COLO829 (cell line): Measurements from ENCODE around the gene AOPEP.

Experiments used
- DNase-seq: peaks from one replicate; pipeline ENCODE4 v3.0.0; 2012; ENCODE audit warnings: low spot score

Gene AOPEP

GRCh38 chr9:94993821-94994165, 267.3 kb downstream of the AOPEP start:
- no peak for DNase-seq

- DNase-seq: no peak
Measured at GRCh38 chr9:94995048-94995693, 268.7 kb downstream of the AOPEP start.

DNA sequence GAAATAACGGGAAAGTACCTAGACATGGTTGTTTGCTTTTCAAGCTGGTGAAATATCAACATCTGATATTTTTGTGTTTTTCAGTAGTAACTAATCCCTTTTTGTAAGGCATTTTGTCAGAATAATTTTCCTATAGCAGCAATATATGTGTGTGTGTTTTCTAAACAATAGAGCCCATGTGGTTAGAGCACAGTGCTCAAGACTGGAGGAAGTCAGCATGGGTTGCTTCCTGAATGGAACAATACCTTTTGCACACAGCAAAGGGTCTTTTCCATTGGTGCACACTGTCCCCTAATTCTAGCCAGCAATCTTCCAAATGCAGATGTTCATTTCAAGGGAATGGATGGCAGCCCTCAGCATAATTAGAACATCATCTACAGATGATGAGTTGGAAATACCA, 270.1 kb downstream of the AOPEP start:
- no peak for DNase-seq

DNA sequence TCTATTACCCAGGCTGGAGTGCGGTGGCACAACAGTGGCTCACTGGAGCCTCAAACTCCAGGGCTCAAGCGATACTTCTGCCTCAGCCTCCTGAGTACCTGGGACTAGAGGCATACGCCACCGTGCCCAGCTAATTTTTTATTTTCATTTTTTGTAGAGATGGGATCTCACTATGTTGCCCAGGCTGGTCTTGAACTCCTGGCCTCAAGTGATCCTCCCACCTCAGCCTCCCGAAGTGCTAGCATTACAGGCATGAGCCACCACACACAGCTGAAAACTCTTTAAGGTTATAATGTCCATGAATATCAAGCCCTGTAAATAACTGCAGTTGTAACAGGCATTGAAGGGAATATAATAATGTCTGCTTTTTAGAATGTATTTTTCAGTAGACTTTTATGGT, 271.2 kb downstream of the AOPEP start:
- DNase-seq: no peak

DNA sequence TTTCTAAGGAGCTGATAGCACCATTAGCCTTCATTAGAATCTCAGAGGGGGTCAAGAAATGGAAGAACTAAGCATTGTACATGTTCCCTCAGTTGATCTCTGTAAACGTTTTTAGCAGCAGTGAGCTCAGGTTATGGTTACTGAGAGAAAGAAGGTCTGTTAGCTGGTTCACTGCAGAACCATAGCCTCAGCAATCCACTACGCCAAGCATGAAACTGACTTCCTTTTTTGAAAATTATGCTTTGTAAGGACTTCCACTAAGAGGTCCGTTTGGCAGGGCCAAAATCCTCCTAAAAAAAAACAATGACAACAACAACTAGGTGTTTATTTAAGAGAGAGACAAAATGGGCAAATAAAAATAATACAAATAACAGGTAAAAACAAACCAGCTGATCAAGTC, 273.3 kb downstream of the AOPEP start:
- no peak for DNase-seq

DNA sequence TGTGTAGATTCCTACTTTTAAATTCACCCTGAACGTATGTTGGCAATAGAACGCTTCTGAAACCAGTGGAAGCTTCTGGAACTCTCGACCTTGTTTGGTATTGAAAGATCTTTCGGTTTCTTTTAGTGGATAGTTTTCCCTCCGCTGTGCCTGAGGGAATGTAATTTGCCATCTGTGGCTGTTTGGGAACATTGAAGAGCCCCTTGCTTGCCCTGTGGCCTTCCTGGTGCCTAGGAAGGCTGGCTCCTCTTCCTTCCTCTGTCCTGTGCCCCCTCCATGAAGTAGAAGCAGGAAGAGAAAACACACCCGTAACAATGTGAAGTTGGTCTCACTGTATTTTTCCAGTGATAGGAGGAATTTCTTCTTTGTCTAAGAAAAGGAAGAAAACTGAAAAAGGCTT, 274.3 kb downstream of the AOPEP start:
- no peak for DNase-seq

DNA sequence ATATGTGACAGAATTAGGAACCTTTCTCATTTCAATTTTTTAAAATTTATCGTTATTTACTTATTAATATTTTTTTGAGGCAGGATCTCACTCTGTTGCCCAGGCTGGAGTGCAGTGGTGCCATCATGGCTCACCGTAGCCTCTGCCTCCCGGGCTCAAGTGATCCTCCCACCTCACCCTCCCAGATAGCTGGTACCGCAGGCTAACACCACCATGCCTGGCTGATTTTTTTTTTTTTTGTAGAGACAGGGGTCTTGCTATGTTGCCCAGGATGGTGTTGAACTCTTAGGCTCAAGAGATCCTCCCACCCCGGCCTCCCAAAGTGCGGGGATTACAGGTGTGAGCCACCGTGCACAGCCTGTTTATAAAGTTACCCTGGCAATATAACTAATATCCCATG, 275.2 kb downstream of the AOPEP start:
- no peak for DNase-seq

GRCh38 chr9:95003689-95004410, 277.4 kb downstream of the AOPEP start:
- DNase-seq: no peak

DNA sequence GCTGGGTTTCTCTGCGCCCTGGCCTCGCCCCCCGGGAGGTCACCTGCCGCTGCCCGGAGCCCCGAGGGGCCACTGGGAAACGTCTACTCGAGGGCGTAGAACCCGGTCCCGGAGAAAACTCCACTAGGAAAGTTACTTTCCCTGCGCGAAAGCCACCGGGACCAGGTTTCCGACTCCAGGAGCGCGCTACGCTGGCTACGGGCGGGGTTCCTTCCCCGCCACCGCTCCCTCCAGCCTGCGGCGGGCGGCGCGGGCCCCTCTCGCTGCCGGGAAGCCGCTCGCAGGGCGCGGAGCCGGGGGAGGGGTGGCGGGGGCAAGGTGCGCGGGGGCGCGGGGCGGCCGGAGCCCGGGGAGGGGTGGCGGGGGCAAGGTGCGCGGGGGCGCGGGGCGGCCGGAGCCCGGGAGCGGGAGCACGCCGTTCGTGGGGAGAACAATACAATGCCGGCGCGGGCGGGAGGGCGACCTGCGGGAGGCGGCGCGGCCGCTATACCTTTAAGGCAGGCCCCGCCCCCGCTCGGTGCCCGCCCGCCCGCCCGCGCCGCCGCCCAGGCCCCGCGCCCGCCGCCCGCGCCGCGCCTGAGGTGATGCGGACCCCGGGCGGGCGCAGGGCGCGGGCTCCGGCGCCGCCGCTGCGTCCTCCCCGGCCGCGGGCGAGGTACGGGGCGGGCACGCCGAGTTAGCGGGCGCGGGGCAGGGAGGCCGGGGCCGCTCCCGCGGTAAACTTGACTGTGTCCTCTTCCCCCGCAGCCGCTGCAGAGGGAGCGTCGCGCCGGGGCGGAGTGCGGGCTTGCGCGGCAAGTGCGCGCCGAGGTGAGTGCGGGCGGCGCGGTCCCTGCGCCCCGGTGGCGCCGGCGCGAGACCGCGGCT, 278.1 kb downstream of the AOPEP start:
- no peak for DNase-seq

- DNase-seq: no peak
Measured at GRCh38 chr9:95005278-95006143, 279.0 kb downstream of the AOPEP start.

DNA sequence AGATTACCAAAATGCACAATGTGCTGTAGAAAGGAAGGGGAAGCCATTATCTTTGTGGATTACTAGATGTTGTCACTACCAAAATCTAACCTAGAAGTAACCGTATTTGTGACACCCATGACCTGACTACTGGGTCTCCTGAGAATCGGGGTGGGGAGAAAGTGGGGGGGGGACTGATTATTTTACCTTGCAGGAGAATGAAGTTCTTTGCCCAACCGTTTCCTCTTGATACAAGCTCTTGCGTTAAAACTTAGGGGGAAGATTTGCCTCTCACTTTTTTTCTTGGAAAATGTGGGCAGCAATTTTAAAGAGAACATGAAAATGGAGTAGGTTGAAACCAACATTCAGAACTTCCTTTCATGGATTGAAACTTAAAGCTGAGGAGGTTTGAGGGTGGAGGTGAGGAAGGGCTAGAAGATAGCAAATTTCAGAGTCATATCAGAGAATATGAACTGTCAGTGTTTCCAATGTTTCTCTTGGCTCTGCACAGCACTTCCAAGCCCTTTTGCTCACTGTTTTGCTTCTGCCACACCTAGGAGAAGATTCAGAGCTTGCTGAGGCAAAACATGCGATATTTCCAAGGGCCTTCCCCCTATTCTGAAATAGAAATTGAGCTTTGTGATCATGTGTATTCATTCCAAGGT, 280.8 kb downstream of the AOPEP start:
- no peak for DNase-seq

DNA sequence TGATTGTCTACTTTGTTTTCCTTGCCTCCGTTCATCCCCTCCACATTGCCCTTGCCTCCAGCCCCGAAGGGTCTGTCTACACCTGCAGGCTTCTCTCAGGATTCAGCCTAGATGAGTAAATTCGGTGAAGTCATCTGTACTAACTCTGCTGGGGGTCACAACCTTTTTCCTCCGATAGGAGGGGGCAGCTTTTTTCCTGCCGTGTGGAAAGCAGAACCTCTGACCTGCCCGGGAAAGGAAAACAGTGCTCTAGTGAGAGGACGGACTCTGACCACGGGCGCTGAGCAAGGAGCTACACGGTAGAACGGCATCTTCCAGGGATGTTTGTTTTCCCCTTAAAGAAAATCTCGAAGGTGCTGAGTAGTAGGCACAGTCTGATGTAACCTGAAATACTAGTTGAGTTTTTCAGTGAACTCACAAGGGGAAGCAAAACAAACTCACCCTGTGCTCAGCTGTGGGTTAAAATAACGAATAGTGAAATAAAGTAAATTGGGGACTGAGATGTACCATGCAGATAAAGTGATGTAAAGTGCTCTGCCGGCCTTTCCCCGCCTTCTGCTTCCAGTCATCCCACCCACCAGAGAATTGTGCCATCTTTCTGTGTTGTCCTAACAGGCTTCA, 281.8 kb downstream of the AOPEP start:
- DNase-seq: no peak

DNA sequence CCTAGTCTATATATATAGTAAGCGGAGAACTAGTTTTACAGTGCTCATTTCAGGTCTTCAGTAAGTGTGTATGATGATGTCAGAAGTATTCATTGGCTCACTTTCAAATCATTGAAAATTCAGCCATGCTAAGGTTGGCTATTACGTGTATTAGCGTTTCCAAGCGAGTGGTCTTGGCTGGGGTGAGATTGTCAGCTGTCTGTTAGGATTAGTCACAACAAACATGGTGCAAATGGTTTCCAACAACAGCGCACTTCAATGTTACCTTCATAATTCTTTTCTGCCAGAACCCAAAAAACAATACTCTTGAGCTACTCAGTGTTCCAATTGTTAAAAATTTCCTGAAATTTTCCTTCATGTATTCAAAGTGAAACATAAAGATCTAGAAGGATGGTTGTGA, 283.0 kb downstream of the AOPEP start:
- no peak for DNase-seq

GRCh38 chr9:95010431-95010838, 283.9 kb downstream of the AOPEP start:
- DNase-seq: peak; percentile 91

GRCh38 chr9:95012035-95012708, 285.7 kb downstream of the AOPEP start:
- DNase-seq: no peak

DNA sequence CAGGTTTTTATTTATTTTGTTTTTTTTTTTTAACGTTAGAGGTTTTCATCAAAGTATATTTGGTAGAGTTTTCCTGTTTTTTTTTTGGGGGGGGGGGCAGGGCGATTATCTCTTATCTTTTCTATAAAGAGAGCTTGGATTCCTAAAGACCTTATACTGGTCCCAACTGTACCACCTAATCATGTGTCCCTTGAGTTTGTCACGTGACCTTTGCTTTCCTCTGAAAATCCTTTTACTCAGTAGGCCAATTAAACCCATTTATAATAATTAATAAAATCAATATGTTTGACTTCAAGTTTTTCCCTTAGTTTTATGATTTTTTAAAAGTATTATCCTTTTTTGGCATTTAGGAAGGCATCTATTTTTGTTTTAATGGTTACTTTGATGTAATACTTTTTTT, 286.4 kb downstream of the AOPEP start:
- DNase-seq: no peak

- no peak for DNase-seq
Measured at GRCh38 chr9:95014917-95015316, 288.4 kb downstream of the AOPEP start.

GRCh38 chr9:95015569-95015968, 289.1 kb downstream of the AOPEP start:
- DNase-seq: no peak

DNA sequence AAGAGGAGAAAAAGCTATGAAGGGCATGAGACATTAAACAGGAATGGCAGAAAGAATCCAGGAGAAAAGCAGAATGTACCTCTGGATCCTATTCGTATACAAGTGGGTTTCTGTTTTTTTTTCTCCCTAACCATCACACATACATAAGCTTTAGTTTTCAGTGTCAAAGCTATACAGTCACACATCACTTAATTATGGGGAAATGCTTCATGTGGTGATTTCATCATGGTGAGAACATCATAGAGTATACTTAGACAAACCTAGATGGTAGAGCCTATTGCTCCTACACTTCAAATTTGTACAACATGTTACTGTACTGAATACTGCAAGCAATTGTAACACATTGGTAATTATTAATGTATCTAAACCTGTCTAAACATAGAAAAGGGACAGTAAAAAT, 290.6 kb downstream of the AOPEP start:
- no peak for DNase-seq

- no peak for DNase-seq
Measured at GRCh38 chr9:95017661-95018060, 291.2 kb downstream of the AOPEP start.
